Endodermal cell (in vitro differentiated cells): ENCODE measurements around the gene EFNA2. TPM values are rescaled to one million over a fixed set of nuclear protein-coding genes. Genes with fewer than 3 reads are reported as not detected.

Source experiments
- DNase-seq: peaks from one replicate; pipeline ENCODE4 v3.0.0-alpha.2; 2017
- H3K27ac ChIP-seq: 2 replicates; pipeline ENCODE4 v1.5.1; 2013; ENCODE audit warnings: mild to moderate bottlenecking, low read depth, low read length, moderate library complexity
- H3K27me3 ChIP-seq: 2 replicates; pipeline ENCODE4 v1.6.1; 2013; ENCODE audit warnings: mild to moderate bottlenecking, low read length, moderate library complexity; ENCODE audit not compliant: insufficient read depth, control insufficient read depth, poor library complexity, severe bottlenecking
- H3K36me3 ChIP-seq: 2 replicates; pipeline ENCODE4 v1.7.0; 2013; ENCODE audit warnings: mild to moderate bottlenecking, low read length, moderate library complexity; ENCODE audit not compliant: control insufficient read depth, insufficient read depth
- H3K4me1 ChIP-seq: one replicate; pipeline ENCODE4 v1.7.0; 2013; ENCODE audit warnings: low read length; ENCODE audit not compliant: control insufficient read depth, insufficient read depth
- H3K4me3 ChIP-seq: 2 replicates; pipeline ENCODE4 v1.5.1; 2013; ENCODE audit warnings: mild to moderate bottlenecking, low read length, moderate library complexity
- H3K9ac ChIP-seq: 2 replicates; pipeline ENCODE4 v1.6.1; 2013; ENCODE audit warnings: mild to moderate bottlenecking, low read length, moderate library complexity; ENCODE audit not compliant: poor library complexity, severe bottlenecking; ENCODE audit errors: extremely low read depth
- H3K9me3 ChIP-seq: 2 replicates; pipeline ENCODE4 v1.6.1; 2013; ENCODE audit warnings: mild to moderate bottlenecking, low read length, moderate library complexity; ENCODE audit not compliant: control insufficient read depth
- H3K27ac Mint-ChIP-seq: 2 replicates; pipeline ENCODE4 v1.8.0; 2020; ENCODE audit warnings: mixed read lengths
- H3K27me3 Mint-ChIP-seq: 2 replicates; pipeline ENCODE4 v1.8.0; 2021; ENCODE audit warnings: mild to moderate bottlenecking, mixed read lengths; ENCODE audit not compliant: insufficient read depth
- H3K36me3 Mint-ChIP-seq: 2 replicates; pipeline ENCODE4 v1.8.0; 2020; ENCODE audit warnings: low read depth, mixed read lengths
- H3K4me1 Mint-ChIP-seq: 2 replicates; pipeline ENCODE4 v1.8.0; 2020; ENCODE audit warnings: mixed read lengths
- H3K4me3 Mint-ChIP-seq: 2 replicates; pipeline ENCODE4 v1.8.0; 2020; ENCODE audit warnings: mild to moderate bottlenecking, moderate library complexity, mixed read lengths
- H3K9me3 Mint-ChIP-seq: 2 replicates; pipeline ENCODE4 v1.8.0; 2020; ENCODE audit warnings: mild to moderate bottlenecking, mixed read lengths
- CTCF ChIP-seq: fragments of 200-600 bp; sonication (generic); conservative IDR thresholded peaks from 2 replicates; pipeline ENCODE4 v1.5.0; 2021; ENCODE audit warnings: antibody characterized with exemption, mild to moderate bottlenecking
- WGBS, 2 experiments: methylation state at CpG; one replicate each; pipeline versions ENCODE4 v1.1.5 to v1.1.7; 2013; ENCODE audit warnings: missing lambda C conversion rate in 2 of 2, mixed read lengths in 1 of 2; ENCODE audit not compliant: insufficient coverage in 1 of 2, insufficient read length in 1 of 2; 5-methylcytosine and 5-hydroxymethylcytosine counted together
- total RNA-seq, 2 donors: library from RNA; stranded (reverse); fragmentation: NEBNext Ultra II Directional in 1 of 2; extraction: Animal tissue kit (Norgen Biotek cat#: 25700) in 1 of 2; gene quantifications; 2 replicates in 1 of 2; 3 replicates in 1 of 2; pipeline ENCODE4 v1.2.1, GENCODE V29; 2021

The EFNA2 gene
- total RNA-seq, 2 donors from 2014 or later: 28.6 to 30.7 TPM

DNA sequence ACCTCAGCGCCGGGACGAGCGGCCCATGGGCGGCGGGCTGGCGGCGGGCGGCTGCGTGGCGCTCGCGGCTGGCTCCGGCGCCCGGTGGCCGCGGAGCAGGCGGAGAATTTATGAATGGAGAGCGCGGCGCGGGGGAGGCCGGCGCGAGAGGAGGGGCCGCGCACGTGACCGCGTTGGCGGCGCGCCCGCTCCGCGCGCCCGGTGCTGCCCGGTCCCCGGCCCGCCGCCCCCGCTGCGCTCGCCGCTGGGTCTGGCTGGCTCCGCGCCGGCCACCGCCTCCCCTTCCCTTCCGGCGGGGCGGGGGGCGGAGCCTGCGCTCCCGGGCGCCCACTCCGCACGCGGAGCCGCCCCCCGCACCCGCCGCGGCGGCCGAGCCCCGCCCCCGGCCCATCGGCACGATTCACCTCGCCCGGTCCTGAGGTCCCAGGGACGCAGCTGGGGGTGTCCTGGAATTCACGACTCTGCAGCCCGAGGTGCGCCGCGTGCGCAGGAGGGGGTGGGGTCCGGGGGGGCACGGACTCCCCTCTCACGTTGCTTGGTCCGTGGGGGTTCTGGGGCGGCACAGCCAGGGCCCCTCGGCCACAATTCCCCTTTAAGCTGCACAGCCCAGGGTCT is 47.8 kb upstream of the EFNA2 start, which contains the start of gene CBARP:
Gene CBARP (minus strand): TSS at position 252 of the 615 bp plus-strand sequence. CDS start 1,905 bp downstream, outside the sequence.
- Histone ChIP-seq H3K27ac (peak within 1 kb of the TSS; percentile 57), H3K36me3 (peaks cover 3% of the 10 kb centered on the region), H3K4me1 (no peaks in the 10 kb centered on the region), H3K9ac (peak within 1 kb of the TSS; percentile 47), H3K27me3 (no peaks in the 10 kb centered on the region), H3K9me3 (no peaks in the 10 kb centered on the region), H3K4me3 (peak within 1 kb of the TSS; percentile 78)
- Mint-ChIP-seq H3K36me3 (peaks cover 5% of the 10 kb centered on the region), H3K27ac (peak within 1 kb of the TSS; percentile 85), H3K27me3 (no peaks in the 10 kb centered on the region), H3K4me1 (peaks cover 9% of the 10 kb centered on the region), H3K4me3 (peak within 1 kb of the TSS; percentile 76), H3K9me3 (no peaks in the 10 kb centered on the region)
- TF ChIP-seq CTCF: no peak
- WGBS, 2 experiments: 1% methylated on average over 18 to 87 of the region's 87 CpGs
- DNase-seq: peak; percentile 83

DNA sequence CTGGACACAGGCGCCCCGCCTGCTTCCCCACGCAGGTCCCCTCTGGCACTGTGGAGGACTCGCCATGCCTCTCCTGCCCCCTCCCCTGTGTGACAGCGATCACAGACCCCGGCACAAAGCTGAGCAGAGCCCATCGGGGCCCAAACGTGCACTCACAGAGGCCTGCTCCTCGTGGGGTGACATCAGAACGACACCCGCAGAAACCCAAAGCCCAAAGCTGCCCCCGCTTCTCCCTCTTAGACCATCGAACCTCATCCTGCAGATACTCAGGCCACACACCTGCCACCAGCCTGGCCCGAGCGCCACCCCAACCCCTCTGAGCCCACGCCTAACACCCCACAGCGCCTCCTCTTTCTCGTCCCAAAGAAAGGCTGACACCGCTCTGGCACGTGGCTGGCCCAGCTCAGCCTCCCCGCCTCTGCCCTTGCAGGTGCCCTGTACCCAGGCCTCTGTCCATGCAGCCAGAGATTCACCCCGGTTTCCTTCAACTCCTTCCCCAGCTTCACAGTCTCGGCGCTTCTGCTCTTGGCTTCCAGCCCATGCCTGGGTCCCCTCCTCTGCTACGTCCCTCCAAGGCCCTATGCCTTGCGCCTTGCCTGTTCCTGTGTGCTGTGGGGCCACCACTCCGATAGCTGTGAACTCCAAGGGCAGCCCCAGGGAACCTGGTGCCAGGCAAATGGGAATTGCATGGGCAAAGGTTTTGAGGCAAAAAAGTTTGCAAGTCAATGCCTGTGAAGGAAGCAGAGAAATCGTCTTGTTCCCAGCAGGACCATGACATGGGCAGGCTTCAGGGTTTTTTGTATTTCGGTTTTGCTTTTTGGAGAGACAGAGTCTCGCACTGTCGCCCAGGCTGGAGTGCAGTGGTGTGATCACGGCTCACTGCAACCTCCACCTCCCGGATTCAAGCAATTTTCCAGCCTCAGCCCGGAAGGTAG is 47.0 kb upstream of the EFNA2 start:
- Histone ChIP-seq H3K9me3 (no peaks in the 10 kb centered on the region), H3K9ac (no peak overlapping the region), H3K36me3 (peaks cover 3% of the 10 kb centered on the region), H3K27ac (no peak overlapping the region), H3K4me1 (no peaks in the 10 kb centered on the region), H3K4me3 (peak overlapping the region; percentile 68), H3K27me3 (no peaks in the 10 kb centered on the region)
- Mint-ChIP-seq H3K36me3 (peaks cover 3% of the 10 kb centered on the region), H3K9me3 (no peaks in the 10 kb centered on the region), H3K27me3 (no peaks in the 10 kb centered on the region), H3K27ac (peak overlapping the region; percentile 85), H3K4me1 (peaks cover 9% of the 10 kb centered on the region), H3K4me3 (peak overlapping the region; percentile 76)
- peak; percentile 62 for DNase-seq
- no peak for TF ChIP-seq CTCF
- 81 to 83% methylated on average over 27 to 34 of the region's 34 CpGs for WGBS, 2 experiments

- no peak overlapping the region for H3K27ac ChIP-seq
- peak overlapping the region; percentile 67 for H3K4me3 ChIP-seq
- WGBS, 2 experiments: 91 to 94% methylated on average over 6 to 11 of the region's 11 CpGs
Observed at GRCh38 chr19:1239420-1239795, 46.3 kb upstream of the EFNA2 start.

More at GRCh38 chr19:1239420-1239795, 46.3 kb upstream of the EFNA2 start:
- Mint-ChIP-seq H3K4me3 (peak overlapping the region; percentile 76), H3K4me1 (peaks cover 9% of the 10 kb centered on the region), H3K27ac (peak overlapping the region; percentile 85), H3K36me3 (no peaks in the 10 kb centered on the region), H3K9me3 (no peaks in the 10 kb centered on the region), H3K27me3 (no peaks in the 10 kb centered on the region)
- no peak for DNase-seq
- Histone ChIP-seq H3K9ac (no peak overlapping the region), H3K9me3 (no peaks in the 10 kb centered on the region), H3K36me3 (peaks cover 3% of the 10 kb centered on the region), H3K27me3 (no peaks in the 10 kb centered on the region), H3K4me1 (no peaks in the 10 kb centered on the region)
- no peak for TF ChIP-seq CTCF
